H4 (cell line): ENCODE results near the gene AGMAT. TPM values are rescaled to one million over a fixed set of nuclear protein-coding genes. Genes with fewer than 3 reads are reported as not detected.
A peak's percentile ranks its signal among the peaks of the same experiment; 100 is the strongest.

Experiments
- DNase-seq: peaks from one replicate; pipeline ENCODE4 v3.0.0-alpha.2; 2015; ENCODE audit warnings: low spot score
- total RNA-seq: library from RNA; depleted of rRNA; stranded (reverse); fragments of >200 nt; shearing (Covaris generic); gene quantifications from 2 replicates; pipeline ENCODE4 v1.2.3, GENCODE V29; 2014; rRNA removed

The AGMAT gene
- total RNA-seq = not detected in 2 replicates

DNA sequence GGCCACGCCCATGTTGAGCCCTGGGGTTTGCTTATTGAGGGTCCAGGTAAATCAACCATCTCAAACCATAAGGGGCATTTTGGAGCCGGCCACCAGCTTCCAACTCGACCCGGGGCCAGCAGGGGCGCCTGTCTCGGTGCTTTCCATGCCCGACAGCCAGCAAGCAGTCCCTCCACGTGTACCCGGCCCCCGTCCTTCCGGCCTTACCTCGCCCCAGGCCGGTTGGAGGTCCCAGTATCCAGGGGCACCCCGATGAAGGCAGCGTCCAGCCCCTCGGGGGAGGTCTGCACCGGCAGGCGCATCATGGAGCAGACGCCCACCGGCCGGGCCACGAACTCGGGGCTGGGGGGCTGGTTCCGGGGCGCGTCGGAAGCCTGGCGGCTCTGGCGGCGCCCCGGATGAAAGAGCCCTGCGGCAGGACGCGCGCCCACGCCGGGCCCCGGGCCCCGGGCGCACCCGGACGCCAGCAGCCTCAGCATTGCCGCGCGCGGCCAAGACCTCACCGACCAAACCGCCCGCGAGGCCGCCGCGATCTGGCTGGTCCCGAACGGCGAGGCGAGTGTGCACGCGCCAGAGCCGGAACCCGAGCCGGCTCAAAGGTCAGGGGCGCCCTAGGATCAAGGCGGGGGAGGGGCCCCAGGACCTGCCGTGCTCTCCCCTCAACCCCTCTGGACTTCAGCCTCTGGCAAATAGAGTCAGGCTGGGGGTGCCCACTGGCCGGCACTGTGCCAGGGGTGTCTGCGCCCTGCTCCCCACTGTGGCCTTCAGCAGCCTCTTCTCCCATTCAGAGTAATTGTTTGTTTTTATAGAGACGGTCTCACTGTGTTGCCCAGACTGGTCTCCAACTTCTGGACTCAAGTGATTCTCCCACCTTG lies at the start of gene AGMAT:
AGMAT (minus strand) TSS at position 563 of the 875 bp plus-strand sequence; CDS start at position 479, 84 bp downstream.
- DNase-seq = no peak

DNA sequence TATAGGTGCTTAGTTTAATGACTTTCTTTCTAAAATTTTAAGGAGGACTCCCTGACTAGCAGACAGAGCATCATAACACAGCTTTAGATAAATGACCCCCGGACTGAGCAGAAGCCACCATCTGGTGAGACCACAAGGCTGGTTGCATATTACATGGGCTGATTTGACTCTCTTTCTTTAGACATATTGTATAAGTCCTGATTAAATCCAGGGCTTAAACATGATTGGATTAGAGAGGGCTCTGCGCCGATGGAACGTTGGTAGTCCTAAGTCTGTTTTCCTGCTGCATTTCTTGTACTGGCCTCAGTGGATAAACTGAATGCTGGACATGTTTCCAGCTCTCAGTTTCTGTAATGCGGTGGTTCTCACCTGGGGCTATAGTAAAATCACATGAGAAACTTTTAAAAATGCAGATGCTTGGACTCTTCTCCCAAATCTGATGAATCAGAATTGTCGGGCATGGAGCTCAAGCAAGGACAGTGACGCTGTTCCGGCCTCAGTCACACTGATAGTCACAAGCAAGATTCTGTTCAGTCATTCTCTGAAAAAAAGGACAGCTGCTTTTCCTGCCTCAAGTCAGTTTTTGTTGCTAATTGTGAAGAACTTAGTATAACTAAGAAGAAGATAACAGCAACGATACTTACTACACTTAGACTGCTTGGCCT lies 49.0 kb upstream of the AGMAT start:
- DNase-seq = no peak

DNA sequence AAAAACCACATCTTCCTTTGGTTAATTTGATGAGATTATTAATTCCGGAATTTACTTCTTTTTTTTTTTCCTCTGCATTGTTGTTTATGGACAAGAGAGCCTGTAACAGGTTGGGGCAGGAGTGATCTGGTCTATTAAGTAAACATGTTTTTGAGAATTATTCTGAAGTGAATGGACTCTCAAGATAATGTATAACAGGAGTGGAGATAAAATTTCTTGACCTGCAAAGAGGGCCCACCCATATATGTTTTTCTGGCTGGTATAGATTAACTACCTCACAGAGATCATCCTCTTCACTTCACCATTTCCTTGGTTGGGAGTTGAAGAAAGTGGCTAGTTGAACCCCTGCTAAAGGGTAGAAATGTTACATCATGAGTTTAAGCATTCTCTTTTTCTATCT lies 43.2 kb upstream of the AGMAT start:
- no peak for DNase-seq

GRCh38 chr1:15627343-15627988 lies 42.6 kb upstream of the AGMAT start:
- no peak for DNase-seq

GRCh38 chr1:15626269-15626950 lies 41.6 kb upstream of the AGMAT start:
- DNase-seq = no peak

DNA sequence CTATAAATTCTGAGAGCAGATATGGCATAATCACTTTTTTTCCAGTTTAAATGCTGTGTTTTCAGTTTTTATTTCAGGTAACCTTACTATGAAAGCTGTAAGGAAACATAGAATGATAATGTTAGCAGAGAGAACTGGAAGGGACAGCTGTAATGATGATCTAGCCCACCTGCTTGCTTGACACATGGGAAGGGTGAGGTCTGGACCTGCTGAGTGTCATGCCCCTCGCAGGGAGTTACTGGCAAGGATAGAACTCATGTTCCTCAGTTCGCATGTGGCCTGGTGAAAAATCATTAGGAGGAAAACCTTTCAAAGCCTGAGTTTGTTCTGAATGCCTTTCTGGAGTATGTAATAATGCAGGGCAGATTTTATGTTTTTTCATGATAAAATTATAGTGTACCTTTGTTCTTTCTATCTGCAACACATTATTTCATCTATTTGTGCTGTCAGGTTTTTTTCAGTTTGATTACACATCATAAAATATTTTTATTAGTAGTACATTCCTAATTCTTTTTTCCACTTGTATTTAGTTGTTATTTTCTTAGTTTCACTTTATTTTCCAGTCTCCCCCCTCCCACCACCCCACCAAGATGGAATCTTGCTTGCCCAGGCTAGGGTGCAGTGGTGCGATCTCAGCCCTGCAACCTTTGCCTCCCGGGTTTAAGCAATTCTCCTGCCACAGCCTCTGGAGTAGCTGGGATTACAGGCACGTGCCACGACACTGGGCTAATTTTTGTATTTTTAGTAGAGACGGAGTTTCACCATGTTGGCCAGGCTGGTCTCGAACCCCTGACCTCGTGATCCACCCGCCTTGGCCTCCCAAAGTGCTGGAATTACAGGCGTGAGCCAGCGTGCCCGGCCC lies 40.4 kb upstream of the AGMAT start:
- no peak for DNase-seq

DNA sequence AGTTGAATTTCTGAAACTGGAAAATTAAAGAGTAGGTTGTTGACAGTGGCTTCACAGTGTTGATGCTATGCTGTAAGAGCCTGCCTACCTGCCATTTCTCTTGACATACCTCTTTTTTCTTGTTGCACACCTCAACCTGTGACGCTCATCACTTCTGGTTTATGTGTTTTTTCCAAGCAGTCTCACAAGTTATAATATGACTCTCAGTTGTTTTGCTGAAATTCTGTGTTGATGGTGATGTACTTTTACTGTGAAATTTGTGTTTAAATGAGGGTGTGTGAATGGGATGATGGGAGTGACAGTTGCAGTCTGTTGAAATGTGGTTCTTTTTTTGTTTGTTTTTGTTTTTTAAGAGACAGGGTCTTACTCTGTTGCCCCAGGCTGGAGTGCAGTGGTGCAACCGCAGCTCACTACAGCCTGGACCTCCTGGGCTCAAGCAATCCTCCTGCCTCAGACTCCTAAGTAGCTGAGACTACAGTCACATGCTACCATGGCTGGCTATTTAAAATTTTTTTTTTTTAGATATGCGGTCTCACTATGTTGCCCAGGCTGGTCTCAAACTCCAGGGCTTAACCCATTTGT lies 39.4 kb upstream of the AGMAT start:
- no peak for DNase-seq

- no peak for DNase-seq
These were observed 38.6 kb upstream of the AGMAT start for GRCh38 chr1:15623435-15623834.

DNA sequence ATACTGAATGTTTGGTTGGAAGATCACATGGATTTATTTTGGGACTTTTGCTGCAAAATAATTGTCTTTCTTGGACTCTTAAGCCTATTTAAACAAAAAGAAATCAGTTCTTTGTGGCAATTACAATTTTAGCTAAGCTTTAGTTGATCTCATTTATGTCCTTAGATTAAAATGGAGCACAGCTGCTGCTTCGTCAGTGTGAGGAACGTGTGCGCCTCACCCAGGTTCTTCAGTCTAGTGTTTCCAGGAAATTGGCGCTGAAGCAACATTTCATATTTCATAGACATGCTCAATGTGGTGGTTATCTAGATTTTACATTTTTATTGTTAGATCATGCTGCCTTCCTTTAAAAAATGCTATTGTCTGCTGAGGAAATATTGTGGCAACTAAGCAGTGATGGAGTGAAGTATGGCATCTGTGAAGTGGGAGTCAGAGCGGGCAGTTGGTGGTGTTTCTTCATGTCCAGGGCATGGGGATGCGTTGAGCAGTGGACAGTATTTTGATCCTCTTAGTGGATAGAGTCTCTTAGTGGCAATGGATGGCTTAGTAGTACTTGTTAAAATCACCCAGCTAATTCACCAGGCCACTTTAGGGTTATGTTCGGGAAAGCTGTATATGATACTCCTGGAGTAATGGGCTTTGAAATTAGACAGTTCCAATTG lies 38.0 kb upstream of the AGMAT start:
- DNase-seq = no peak

GRCh38 chr1:15621975-15622374 lies 37.1 kb upstream of the AGMAT start:
- no peak for DNase-seq

DNA sequence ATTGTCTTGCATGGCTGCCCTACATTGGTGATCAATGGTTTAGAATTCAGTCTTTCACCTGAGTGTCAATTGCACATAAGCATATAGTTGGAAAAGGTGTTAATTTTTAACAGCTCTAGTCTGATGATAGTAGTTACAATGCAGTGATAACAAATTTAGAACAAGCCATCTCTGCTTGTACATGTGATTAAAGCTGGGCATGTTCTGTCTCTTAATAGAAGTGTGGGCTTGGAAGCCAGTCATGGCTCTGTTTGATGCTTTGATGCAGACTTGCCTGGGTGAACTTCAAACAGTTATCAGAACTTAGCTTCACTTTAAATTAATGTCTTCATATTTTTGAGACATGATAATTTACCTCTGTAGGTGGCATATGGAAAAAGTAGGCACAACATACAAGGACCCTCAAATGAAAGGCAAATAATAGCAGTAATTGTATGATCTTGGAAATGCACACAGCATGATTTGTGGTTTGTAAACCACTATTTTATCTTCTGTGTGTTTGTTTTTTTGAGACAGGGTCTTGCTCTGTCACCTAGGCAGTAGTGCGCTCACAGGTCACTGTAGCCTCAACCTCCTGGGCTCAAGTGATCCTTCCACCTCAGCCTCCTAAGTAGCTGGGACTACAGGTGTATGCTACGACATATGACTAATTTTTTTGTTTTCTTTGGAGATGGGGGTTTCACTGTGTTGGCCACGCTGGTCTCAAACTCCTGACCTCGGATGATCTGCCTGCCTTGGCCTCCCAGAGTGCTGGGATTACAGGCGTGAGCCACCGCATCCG lies 36.2 kb upstream of the AGMAT start:
- DNase-seq = no peak

- no peak for DNase-seq
These were observed 35.3 kb upstream of the AGMAT start for GRCh38 chr1:15620155-15620545.

GRCh38 chr1:15618655-15619525 lies 34.0 kb upstream of the AGMAT start:
- no peak for DNase-seq

DNA sequence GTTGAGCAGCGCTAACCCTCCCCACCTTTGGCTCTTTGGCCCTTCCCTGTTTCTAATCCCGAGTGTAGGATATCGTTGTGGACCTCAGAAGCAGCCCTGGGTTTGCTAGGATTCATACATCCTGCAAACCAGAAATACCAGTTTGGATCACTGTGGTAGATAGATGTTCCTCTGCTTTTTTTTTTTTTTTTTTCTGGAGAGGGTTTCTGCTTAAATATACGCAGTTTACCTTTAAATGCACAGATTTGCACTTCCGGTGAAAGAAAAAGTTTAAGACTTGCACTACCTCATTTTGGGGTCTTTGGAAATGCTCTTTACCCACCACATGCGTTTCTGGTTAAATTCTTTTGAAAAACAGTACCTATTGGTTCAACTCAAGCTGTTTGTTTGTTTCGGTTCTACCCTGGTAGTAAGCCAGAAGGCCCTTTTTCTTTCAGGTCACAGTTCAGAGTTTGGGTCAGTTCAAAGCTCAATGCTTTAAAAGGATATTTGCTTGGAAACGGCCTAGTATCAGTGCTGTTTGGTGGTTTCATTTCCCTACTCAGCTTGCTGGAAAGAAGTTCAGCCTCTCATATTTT lies 33.3 kb upstream of the AGMAT start:
- DNase-seq = no peak

GRCh38 chr1:15617173-15618076 lies 32.6 kb upstream of the AGMAT start, which contains the start of gene DDI2:
DDI2 (plus strand) TSS chr1:15617458; CDS start chr1:15617671, 213 bp downstream.
- peak; percentile 96 for DNase-seq

DNA sequence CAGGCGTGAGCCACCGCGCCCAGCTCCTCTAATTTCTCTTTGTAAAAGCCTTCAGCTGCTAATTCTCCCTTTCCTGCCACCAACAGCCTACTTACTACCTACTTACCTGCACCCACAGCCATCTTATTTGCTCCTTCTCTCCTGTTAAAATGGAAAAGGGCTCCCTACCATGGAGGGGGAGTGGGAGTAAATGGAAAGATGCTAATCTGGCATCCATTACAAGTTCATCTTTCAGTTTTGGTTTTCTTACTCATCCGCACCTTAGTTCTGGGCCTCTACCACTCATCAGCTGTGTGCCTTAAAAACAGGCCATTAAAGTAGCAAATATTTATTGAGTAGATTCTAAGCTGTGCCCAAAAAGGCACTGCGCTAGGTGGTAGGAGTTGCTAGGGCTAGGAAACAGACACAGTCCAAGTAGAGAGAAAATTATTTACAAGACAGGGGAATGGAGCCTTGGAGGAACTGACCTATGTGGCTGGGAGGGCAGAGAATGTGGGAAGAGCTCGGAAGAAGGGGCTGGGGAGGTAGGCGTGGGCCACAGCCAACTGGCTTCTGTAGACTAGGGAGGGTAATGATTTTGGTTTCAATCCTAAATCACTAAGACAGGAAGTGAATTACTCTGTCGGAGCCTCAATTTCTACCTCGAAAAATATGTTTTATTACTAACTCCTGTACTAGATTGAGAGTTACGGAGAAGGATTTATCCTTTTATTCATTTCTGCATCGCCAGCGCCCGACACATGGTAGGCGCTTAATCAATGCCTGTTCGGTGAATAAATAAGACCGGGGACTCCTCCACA lies 31.7 kb upstream of the AGMAT start:
- peak; percentile 16 for DNase-seq
